Brain pericyte (primary cell): ENCODE results near the gene GABBR2.
"Not testable (repeated sequence)": the region's sequence is repeated elsewhere in the genome, so short reads cannot be mapped to it uniquely, and the experiment has no call there.

ENCODE experiments used
- DNase-seq: peaks from one replicate; pipeline ENCODE4 v3.0.0-alpha.2; 2012; ENCODE audit warnings: low read depth, low spot score

GABBR2 gene

GRCh38 chr9:98481676-98482075 lies 227.1 kb downstream of the GABBR2 start:
- DNase-seq: no peak

DNA sequence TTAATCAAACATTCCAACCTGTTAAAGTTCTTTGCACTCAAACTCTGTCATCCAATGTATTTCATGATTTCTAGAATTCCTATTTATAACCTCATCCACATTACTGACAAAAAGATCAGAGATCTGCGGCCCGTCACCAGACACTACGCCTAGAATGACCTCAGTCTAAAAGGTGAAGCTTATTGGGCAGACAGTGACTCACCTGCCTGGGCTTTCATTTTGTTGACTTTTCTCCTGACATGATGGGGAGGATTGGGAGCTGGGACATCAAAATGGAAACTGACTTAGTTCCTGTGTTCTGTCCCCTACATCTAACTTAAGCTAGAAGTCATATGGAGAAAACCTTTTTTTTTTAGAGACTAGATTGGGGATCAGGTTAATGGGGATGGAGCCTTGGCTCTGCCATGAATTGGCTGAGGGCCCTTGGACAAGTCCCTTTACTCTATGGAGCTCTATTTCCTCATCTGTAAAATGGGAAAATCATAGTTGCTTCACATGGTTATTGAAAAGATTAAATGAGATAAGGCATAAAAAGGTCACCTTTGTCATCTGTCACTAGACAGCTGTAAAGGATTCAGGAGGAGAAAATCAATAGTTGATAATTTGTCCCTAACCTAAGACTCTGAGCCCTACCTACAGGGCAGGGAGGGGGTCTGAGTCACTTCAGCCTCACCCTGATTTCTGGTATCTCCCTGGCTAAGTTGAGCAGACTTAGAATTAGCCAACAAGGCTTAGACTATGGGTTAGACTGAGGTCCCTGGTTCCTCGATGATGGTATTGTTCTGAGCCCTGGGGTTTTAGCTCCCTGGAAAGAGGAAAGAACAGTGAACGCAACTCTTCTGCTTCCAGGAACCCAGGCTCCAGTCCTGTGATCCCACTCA lies 228.5 kb downstream of the GABBR2 start:
- DNase-seq: no peak

DNA sequence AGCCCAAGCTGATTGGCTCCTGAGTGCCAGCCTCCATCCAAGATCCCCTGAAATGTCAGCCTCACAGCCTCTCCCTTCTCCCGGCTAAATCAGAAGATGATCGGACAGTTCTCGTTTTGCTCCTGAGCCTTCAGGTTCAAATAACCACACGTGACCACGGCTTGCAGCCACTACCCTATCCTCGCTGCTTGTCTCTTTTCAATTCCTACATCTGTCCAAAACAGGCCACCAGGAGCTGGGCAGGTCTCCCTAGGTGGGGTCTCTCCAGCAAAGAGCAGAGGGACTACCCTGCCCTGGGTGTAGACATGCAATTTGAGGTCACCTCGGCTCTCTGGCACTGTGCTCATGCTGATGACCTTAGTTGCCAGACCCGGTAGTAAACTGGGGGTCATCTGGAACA lies 229.3 kb downstream of the GABBR2 start:
- no peak for DNase-seq

DNA sequence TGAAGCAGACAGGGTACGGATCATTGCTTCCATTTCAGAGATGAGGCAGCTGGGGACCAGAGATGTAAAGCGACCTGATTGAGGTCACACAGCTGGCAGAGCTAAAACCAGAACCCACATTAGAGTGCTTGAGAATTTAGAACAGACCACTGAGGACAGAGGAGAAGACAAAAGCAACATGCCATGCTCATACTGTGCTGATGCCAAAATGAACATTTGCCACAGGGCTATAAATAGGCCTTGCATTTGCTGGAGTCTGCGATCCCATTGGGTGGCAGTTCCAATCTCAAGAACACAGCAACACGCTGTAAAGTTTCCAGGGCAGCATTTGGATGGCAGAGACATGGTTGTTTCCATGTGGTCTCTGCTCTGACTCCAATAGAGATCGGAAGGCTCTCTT lies 230.9 kb downstream of the GABBR2 start:
- DNase-seq: no peak

DNA sequence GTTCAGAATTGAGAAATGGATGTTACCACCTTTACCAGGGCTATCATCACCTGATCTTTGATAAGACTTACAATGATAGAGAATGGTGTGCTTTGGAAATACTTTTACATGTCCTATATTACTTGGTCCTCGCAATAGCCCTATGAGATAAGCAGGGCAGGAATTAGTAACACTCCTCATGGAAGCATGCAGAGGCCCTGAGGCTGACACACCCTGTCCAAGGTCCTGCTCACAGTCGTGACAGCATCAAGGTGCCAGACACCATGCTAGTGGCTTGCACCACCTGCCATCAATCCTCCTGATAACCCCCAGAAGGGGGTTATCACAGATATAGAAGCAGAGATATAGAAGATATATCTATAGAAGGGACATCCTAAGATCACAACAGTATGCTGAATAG lies 236.5 kb downstream of the GABBR2 start:
- no peak for DNase-seq

- no peak for DNase-seq
Measured at GRCh38 chr9:98471185-98471584, 237.6 kb downstream of the GABBR2 start.

- no peak for DNase-seq
Measured at GRCh38 chr9:98468567-98469239, 240.0 kb downstream of the GABBR2 start.

GRCh38 chr9:98465799-98466198 lies 242.9 kb downstream of the GABBR2 start:
- DNase-seq: no peak

GRCh38 chr9:98464156-98464690 lies 244.5 kb downstream of the GABBR2 start:
- not testable (repeated sequence) for DNase-seq

- no peak for DNase-seq
Measured at GRCh38 chr9:98462310-98462709, 246.4 kb downstream of the GABBR2 start.

GRCh38 chr9:98460704-98461103 lies 248.0 kb downstream of the GABBR2 start:
- DNase-seq: no peak

- no peak for DNase-seq
Measured at GRCh38 chr9:98457726-98458370, 250.9 kb downstream of the GABBR2 start.

DNA sequence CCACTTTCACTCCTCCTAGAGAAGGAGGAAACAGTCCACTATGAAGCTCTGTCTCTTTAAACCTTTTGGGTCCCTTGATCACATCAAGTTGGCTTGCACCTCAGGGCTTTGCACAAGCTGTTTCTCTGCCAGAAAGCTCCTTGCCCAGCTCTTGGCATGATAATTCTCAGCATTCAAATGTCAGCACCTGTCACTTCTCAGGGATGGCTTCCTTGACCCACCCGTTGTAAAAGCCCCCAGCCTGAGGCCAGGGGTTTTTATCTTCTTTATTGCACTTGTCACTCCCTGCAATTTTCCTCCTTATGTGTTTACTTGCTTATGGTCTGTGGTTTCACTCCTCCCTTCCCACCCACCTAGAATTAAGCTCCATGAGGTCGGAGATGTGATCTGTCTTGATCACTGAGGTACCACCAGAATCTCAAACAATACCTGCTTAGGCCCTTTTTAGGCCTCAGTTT lies 252.6 kb downstream of the GABBR2 start:
- no peak for DNase-seq

- DNase-seq: no peak
Measured at GRCh38 chr9:98455256-98456155, 253.2 kb downstream of the GABBR2 start.

DNA sequence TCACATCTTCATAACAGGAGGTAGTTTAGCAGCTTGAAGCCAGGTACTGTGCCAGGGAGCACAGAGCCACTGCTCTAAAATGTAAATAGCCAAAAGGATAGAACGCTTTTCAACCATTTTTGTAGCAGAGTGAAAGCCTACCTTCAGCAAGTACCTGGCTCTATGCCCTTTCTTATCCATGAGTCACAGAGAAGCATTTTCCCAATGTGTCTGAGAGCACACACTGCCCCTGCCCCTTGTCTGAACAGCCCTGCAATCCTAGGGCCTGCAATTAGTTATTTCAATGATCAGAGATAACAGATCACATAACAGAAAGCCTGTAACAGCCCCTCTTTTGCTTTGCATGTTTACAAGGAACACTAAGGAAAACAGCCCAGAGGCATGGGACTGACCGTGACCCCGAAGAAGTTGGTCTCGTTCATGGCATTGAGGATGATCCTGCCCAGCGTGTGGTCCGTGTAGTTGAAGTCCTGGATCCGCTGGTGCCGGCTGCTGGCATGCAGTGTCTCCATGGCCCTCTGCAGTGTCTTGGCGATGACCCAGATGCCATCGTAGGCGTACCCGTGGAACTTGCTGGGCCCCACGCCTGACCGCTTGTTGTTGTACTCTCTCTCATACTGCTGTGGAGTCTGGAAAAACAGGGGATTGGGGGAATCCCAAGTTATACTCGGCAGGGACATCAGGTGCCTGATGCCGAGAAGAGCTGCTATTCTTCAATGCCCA lies 255.0 kb downstream of the GABBR2 start:
- no peak for DNase-seq

DNA sequence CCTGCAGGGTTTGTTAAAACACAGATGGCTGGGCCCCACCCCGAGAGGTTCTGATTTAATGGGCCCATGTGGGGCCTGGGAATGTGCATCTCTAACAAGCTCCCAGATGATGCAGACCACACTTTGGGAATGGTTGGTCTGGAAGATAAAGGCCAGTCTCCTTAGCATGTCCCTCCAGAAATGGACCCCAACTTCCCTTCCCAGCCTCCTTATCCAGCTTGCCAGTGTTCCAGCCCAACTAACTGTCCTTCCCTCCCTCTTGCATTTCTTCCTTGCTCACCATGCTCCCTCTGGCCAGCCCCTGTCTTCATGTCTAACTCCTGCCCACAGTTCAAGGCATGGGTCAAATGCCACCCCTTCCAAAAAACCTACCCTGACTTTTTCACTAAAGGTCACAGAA lies 257.2 kb downstream of the GABBR2 start:
- no peak for DNase-seq

DNA sequence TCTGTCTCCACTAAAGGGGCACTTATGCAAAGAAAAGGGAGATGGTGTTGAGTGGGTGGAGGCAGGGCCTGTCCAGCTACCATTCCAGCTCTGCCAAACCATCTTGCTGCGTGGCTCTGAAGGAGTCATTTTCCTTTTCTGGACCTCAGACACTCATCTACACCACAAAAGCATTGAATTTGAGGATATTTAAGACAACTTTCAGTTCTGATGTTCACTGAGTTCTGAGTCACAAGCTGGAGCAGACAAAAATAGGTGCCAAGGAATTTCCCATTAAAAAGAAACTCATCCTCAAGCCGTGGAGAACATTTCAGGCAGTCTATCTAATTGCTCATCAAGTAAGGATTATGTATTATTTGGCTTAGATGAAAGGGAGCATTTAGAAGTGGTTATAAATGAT lies 258.2 kb downstream of the GABBR2 start:
- no peak for DNase-seq

GRCh38 chr9:98449871-98450270 lies 258.9 kb downstream of the GABBR2 start:
- DNase-seq: no peak

DNA sequence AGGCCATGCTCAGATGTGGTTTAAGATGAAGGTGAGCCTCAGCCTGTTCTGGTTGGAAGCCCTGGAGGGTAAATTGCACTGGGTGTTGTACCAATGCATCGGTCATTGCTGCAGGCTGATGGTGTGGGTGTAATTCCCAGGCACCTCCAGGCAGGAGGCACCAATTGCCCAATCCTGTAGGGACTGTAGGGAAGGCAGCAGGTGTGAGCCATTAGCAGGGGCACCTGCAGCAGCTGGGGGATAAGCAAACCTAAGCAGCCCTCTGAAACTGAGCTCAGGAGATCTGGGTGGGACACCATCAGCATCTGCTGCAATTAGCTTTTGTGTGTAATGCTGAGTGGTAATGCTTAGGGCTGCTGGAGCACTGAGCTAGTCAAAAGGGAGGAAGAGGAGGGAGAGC lies 263.2 kb downstream of the GABBR2 start:
- no peak for DNase-seq

DNA sequence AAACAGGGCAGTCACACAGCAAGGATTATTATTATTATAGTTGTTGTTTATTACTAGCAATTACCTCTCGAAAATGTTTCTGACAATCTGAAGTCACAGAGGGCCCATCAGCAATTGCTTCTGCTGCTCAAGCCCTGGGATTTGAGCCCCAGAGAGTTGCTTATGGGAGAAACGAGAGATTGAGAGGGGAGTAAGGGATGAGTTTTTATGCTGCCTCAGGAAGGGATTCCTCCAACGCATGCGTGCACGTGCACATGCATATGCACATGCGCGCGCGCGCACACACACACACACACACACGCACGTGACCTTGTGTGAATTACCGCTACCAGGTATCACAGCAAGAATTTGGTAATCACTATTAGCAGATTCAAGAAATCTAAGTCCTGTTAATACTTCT lies 264.1 kb downstream of the GABBR2 start:
- no peak for DNase-seq

GRCh38 chr9:98442541-98442940 lies 266.2 kb downstream of the GABBR2 start:
- DNase-seq: no peak
